Measurements from ENCODE around the gene ALX4. TPM values are rescaled to one million over a fixed set of nuclear protein-coding genes. Genes with fewer than 3 reads are reported as not detected.

Gene ALX4
- total and polyA plus RNA-seq, 9 of the 15 experiments (the other 6 are each of a cell fraction or from before 2014, with no cell fraction given), result 0.07 to 1.2 (median 0.33) TPM

GRCh38 chr11:44345781-44346180 lies 35.8 kb upstream of the ALX4 start:
- WGBS (ENCODE audit: insufficient coverage, low coverage, missing lambda C conversion rate), result 50% methylated on average over 1 of the region's 3 CpGs
- DNase-seq (ENCODE audit: extremely low read depth in 1 of 4, low spot score in 3 of 4) (no peak), ATAC-seq (no peak), FAIRE-seq (no peak)
- Histone ChIP-seq H3K9ac (ENCODE audit: insufficient read depth in 1 of 2, low read depth in 2 of 2, low read length in 2 of 2) (peak overlapping the region in 1 of 2 experiments; percentile 7; a peak in 1 of 4 replicates), H3K4me2 (ENCODE audit: insufficient read depth, low read length) (no peak overlapping the region), H2AFZ (ENCODE audit: low read depth, low read length) (no peak overlapping the region), H3K4me3 (no peak overlapping the region), H3K4me1 (replicated peaks in 1 of 2; ENCODE audit: control insufficient read depth in 2 of 2, insufficient read depth in 2 of 2, low read length in 2 of 2) (peaks cover 7 to 8% of the 10 kb centered on the region in 2 experiments; a peak in 4 of 5 replicates), H3K27ac (ENCODE audit: extremely low read depth, low read depth, low read length) (no peak overlapping the region), H3K9me3 (replicated peaks; ENCODE audit: control insufficient read depth, insufficient read depth, low read depth, low read length) (no peaks in the 10 kb centered on the region), H4K20me1 (replicated peaks; ENCODE audit: control insufficient read depth, insufficient read depth, low read length) (no peaks in the 10 kb centered on the region), H3K79me2 (ENCODE audit: control insufficient read depth, insufficient read depth, low read length) (no peaks in the 10 kb centered on the region), H3K36me3 (ENCODE audit: control insufficient read depth, insufficient read depth, low read length) (no peaks in the 10 kb centered on the region), H3K9me1 (ENCODE audit: control insufficient read depth, insufficient read depth, low read length) (no peaks in the 10 kb centered on the region), H3K27me3 (ENCODE audit: control insufficient read depth in 2 of 2, insufficient read depth in 2 of 2, low read length in 2 of 2) (no peaks in the 10 kb centered on the region)
- CTCF ChIA-PET (ENCODE audit: low intra/inter-chr PET ratio), result no interaction called here
- in situ Hi-C loops (cut with MboI) (no loop called here), intact Hi-C loops (cut with micrococcal nuclease) (no loop called here)
- no TSS peak for BruUV-seq (replicated peaks)
- TF ChIP-seq ZNF668 (CRISPR knock-in tag; IDR thresholded peaks at IDR 0.05) (no peak), ZNF512 (tag; IDR thresholded peaks at IDR 0.05) (no peak), SP1 (CRISPR knock-in tag; IDR thresholded peaks at IDR 0.05) (no peak), TOE1 (IDR thresholded peaks at IDR 0.05; ENCODE audit: borderline replicate concordance) (no peak), TOE1 (CRISPR knock-in tag; IDR thresholded peaks at IDR 0.05; ENCODE audit: borderline replicate concordance, low read depth) (no peak), KLF10 (CRISPR knock-in tag; IDR thresholded peaks at IDR 0.05) (no peak), MTA2 (IDR thresholded peaks at IDR 0.05; ENCODE audit: low read depth) (no peak), DACH1 (IDR thresholded peaks at IDR 0.05; ENCODE audit: partially characterized antibody) (no peak), EP300 (IDR thresholded peaks at IDR 0.05; ENCODE audit: low read length) (no peak), USF2 (CRISPR knock-in tag; IDR thresholded peaks at IDR 0.05) (no peak), TAF7 (tag; IDR thresholded peaks at IDR 0.05) (no peak)
- POLR2A ChIA-PET, result no interaction called here
